ENCODE measurements around the gene AGFG1.
A peak's percentile ranks its signal among the peaks of the same experiment; 100 is the strongest.
"Not testable (repeated sequence)": the region's sequence is repeated elsewhere in the genome, so short reads cannot be mapped to it uniquely, and the experiment has no call there.

Gene AGFG1

DNA sequence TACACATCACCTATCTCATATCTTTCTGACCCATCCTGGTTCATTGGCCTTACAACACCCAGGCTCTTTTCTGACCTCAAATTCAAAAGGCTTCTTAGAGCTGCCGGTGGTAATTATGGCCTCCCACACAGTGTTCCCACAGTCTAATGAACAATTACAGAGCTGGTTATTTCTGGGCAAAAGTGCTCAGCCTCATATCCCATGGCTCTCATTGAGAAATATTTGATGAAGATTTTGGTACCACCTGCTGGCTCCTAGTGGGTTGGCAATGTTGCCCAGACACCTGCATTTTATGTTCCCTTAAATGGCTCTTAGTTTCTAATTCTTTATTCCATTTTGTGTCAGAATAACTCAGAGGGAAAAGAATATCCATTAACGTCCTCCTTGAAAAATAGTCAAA is 106.7 kb downstream of the AGFG1 start:
- TF ChIP-seq JUND (IDR thresholded peaks at IDR 0.05; ENCODE audit: low read depth) = no peak
- in situ Hi-C loops (cut with HindIII; ENCODE audit: low pct_unique_long_range_greater_than_20kb, low sequenced_read_pairs) = no loop called here
- peak in 1 of 2 experiments; percentile 2 for DNase-seq (ENCODE audit: low read depth in 1 of 2, low spot score in 1 of 2)

DNA sequence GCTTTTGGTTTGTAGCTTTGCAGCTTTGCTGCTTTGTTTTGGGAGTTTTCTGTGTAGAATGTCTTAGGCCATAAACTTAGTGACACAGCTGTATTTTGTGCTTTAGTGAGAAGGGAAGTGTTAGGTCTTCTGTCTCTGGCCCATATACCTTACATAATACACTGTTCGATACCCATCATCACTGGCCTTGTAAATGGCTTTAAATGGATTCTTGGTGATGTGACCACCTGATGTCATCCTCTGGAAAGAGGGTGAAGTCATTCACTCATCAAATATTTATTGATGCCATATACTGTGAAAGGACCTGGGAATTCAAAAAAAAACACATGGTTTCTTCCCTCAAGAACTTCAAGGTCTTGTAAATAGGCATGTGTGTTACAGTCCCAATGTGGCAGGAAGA is 107.8 kb downstream of the AGFG1 start:
- no peak for TF ChIP-seq JUND (IDR thresholded peaks at IDR 0.05; ENCODE audit: low read depth)
- in situ Hi-C loops (cut with HindIII; ENCODE audit: low pct_unique_long_range_greater_than_20kb, low sequenced_read_pairs) = no loop called here
- DNase-seq (ENCODE audit: low read depth in 1 of 2, low spot score in 1 of 2) = no peak

DNA sequence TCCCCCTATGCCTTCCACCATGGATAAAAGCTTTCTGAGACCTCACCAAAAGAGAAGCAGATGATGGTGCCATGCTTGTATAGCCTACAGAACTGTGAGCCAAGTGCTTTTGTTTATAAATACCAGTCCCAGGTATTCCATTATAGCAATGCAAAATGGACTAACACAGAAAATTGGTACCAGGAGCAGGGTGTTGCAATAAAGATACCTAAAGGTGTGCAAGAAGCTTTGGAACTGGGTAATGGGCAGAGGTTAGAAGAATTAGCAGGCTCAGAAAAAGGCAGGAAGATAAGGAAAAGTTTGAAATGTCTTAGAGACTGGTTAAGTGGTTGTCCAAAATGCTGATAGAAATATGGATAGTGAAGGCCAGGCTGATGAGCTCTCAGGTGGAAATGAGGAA is 110.4 kb downstream of the AGFG1 start:
- no peak for DNase-seq (ENCODE audit: low read depth in 1 of 2, low spot score in 1 of 2)
- no peak for TF ChIP-seq JUND (IDR thresholded peaks at IDR 0.05; ENCODE audit: low read depth)
- in situ Hi-C loops (cut with HindIII; ENCODE audit: low pct_unique_long_range_greater_than_20kb, low sequenced_read_pairs) = no loop called here

DNA sequence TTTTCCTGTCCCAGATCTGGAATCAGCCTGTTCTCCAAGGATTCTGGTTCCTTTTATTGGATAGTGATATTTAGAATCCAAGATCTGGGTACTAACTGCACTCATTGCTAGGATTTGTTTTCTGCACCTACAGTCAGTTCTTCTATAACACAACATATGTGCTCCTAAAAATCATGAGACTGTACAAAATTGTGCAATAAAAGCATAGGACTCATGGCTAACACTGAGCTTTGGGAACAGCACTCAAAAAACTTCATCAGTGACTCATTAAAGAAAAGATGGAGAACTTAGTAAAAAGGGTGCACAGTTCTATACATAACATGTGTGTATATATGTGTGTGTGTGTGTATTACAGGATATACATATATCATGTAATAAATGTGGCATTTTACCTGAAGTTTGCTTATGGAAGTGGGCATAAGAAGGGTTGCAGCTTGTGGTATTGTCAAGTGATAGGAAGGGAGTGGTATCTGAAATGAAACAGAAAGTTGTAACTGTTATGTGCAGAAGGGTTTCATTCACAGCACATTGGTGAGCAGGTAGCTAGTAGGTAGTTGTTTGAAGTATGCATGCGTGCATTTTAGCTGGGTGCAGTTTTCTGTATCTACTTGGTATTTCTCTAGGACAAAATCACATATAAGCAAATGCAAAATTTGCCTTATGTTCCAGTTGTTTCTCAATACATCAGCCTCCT is 120.9 kb downstream of the AGFG1 start:
- in situ Hi-C loops (cut with HindIII; ENCODE audit: low pct_unique_long_range_greater_than_20kb, low sequenced_read_pairs) = no loop called here
- DNase-seq (ENCODE audit: low read depth in 1 of 2, low spot score in 1 of 2) = no peak
- no peak for TF ChIP-seq JUND (IDR thresholded peaks at IDR 0.05; ENCODE audit: low read depth)

DNA sequence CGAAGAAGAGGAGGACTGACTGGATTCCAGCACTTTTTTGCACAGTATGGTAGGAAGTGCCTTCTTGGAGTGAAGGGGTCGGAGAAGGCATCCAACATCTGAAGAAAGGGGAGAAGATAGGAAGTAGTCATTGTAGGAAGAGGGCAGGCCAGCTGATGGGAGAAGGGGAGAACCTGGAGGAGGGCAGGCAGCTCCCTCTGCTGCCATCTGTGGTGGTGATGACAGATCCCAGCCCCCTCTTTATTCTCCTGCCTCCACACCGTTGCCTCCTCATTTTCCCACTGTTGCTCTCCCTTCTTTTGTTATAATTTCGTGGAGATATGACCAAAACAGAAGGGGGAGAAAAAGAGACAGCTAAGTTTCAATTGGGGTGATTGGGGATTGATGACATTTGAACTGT is 123.8 kb downstream of the AGFG1 start:
- no peak for DNase-seq (ENCODE audit: low read depth in 1 of 2, low spot score in 1 of 2)
- in situ Hi-C loops (cut with HindIII; ENCODE audit: low pct_unique_long_range_greater_than_20kb, low sequenced_read_pairs) = no loop called here
- TF ChIP-seq JUND (IDR thresholded peaks at IDR 0.05; ENCODE audit: low read depth) = no peak

DNA sequence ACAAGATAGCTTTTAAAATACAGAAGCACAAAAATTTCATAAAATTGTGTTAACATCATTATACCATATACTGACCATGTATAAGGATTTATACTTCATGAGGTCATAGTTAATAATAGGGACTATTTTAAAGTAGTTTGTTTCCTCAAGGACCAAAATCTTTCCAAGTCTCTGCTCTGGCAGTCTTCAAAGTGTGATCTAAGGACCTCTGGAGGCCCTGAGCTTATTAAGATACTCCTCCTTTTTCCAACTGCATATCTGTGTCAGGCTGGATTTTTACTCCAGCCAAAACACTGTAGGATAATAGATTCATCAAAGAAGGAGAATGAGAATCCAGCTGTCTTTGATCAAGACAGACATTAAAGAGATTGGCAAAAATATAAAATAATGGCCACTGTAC is 125.1 kb downstream of the AGFG1 start:
- DNase-seq (ENCODE audit: low read depth in 1 of 2, low spot score in 1 of 2) = no peak
- no peak for TF ChIP-seq JUND (IDR thresholded peaks at IDR 0.05; ENCODE audit: low read depth)
- in situ Hi-C loops (cut with HindIII; ENCODE audit: low pct_unique_long_range_greater_than_20kb, low sequenced_read_pairs) = no loop called here

DNA sequence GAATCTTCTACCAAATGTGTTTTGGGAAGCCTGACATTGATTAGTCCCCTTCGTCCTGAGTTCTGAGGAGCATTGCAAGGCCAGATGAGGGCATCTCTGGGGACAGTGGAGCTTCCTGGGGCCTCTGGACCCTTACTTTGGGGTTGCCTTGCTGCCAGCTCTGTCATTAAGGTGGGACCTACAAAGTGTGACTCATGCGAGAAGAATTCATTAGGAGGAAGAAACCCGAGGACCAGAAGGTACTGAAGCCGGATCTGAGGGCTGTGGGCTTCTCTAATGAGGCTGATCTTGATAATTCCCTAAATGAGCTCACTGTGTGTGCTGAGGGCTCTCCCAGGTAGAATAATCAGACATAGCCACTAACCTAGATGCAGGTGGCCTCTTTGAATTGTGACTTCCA is 126.0 kb downstream of the AGFG1 start:
- no peak for DNase-seq (ENCODE audit: low read depth in 1 of 2, low spot score in 1 of 2)
- in situ Hi-C loops (cut with HindIII; ENCODE audit: low pct_unique_long_range_greater_than_20kb, low sequenced_read_pairs) = no loop called here
- no peak for TF ChIP-seq JUND (IDR thresholded peaks at IDR 0.05; ENCODE audit: low read depth)

DNA sequence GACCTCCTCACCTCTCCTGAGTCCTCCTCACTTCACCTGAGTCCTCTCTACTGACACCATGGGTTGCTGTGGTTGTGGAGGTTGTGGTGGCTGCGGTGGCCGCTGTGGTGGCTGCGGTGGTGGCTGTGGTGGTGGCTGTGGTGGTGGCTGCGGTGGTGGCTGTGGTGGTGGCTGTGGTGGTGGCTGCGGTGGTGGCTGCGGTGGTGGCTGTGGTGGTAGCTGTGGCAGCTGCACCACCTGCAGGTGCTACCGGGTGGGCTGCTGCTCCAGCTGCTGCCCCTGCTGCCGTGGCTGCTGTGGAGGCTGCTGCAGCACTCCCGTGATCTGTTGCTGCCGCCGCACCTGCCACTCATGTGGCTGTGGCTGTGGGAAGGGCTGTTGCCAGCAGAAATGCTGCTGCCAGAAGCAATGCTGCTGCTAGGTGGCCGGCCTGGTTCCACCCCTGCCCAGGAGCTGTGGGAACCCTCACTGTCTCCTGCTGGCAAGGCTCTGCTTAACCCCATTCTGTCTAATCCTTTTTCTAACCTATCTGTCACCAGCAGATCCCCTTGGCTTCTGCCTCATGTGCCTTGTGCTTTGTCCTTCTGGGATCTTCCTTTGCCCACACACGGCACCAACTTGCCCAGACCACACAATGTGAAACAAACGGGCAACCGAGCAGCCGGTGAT is 127.0 kb downstream of the AGFG1 start, which contains the start of gene SCYGR2:
Gene SCYGR2 (plus strand): TSS at position 59 of the 669 bp plus-strand sequence. CDS start 0 bp downstream, at position 59.
- in situ Hi-C loops (cut with HindIII; ENCODE audit: low pct_unique_long_range_greater_than_20kb, low sequenced_read_pairs) = not testable (repeated sequence)

DNA sequence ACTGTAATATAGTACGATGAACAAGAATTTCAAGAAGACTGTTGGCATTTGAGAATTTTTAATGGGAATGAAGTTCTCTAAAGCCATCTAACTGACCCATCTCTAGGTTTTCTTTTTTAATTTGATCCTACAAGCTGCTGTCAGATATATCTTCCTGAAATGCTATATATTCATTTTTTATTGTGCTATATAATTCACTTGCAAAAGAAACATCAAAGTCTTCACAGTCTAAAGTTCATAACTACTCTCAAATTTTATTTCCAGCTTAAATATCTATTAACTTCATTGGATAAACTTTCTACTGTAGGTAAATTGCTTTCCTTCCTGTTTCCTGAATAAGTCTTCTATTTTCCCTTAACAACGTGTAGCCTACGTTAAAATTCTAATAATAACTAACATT is 130.4 kb downstream of the AGFG1 start:
- in situ Hi-C loops (cut with HindIII; ENCODE audit: low pct_unique_long_range_greater_than_20kb, low sequenced_read_pairs) = no loop called here
- TF ChIP-seq JUND (IDR thresholded peaks at IDR 0.05; ENCODE audit: low read depth) = no peak
- DNase-seq (ENCODE audit: low read depth in 1 of 2, low spot score in 1 of 2) = no peak

More for the DNA sequence above, 127.0 kb downstream of the AGFG1 start, which contains the start of gene SCYGR2:
- DNase-seq (ENCODE audit: low read depth in 1 of 2, low spot score in 1 of 2) = not testable (repeated sequence)

DNA sequence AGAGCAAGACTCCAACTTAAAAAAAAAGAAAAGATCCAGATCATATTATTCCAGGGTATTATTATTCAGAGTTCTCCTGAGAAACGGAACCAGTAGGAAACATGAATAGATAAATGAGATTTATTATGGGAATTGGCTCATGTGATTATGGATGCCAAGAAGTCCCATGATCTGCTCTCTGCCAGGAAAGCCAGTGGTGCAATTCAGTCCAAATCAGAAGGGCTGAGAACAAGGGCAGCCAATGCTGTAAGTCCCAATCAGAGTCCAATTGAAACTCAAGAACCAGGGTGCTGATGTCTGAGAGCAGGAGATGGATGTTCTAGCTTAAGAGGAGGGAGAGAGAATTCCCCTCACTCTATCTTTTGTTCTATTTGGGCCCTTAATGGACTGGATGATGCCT is 134.5 kb downstream of the AGFG1 start:
- no peak for DNase-seq (ENCODE audit: low read depth in 1 of 2, low spot score in 1 of 2)
- TF ChIP-seq JUND (IDR thresholded peaks at IDR 0.05; ENCODE audit: low read depth) = no peak
- in situ Hi-C loops (cut with HindIII; ENCODE audit: low pct_unique_long_range_greater_than_20kb, low sequenced_read_pairs) = no loop called here

DNA sequence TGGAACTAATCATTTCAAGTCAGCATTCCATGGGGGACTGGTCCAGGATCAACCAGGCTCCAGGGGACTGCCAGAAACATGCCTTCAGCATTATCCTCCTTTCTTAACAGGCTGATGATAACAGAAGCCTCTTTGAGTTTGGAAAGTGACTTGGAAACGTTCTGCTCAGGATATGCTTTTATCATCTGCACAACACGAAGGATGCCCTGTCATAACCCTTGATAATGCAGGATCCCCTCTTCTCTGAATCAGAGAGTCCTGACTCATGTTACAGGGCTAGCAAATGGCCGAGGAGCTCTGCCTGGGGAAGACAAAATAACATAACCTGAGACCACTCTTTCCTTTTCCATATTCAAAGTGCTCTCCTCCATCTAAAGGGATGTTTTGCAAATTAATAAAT is 136.0 kb downstream of the AGFG1 start:
- in situ Hi-C loops (cut with HindIII; ENCODE audit: low pct_unique_long_range_greater_than_20kb, low sequenced_read_pairs) = no loop called here
- no peak for TF ChIP-seq JUND (IDR thresholded peaks at IDR 0.05; ENCODE audit: low read depth)
- DNase-seq (ENCODE audit: low read depth in 1 of 2, low spot score in 1 of 2) = no peak

DNA sequence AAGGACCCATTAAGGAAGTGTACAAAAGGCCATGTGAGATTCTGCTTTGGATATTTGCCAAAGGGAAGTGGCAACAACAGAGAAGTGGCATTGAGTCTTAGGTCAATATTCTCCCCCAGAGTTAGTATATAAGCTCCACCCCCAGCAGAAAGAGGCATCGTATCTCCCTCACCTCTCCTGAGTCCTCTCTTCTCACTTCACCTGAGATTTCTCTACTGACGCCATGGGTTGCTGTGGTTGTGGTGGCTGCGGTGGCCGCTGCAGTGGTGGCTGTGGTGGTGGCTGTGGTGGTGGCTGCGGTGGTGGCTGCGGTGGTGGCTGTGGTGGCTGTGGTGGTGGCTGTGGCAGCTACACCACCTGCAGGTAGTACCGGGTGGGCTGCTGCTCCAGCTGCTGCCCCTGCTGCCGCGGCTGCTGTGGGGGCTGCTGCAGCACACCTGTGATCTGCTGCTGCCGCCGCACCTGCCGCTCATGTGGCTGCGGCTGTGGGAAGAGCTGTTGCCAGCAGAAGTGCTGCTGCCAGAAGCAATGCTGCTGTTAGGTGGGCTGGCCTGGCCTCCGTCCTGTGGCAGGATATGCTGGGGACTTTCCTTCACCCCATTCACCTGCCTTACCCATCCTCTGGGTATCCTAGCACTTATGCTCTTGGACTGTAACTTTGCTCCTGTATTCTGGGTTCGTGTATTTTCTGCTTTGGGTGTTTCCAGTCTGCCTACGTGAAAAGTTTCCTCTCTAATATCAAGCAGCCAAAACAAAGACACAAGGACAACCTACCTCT is 136.8 kb downstream of the AGFG1 start:
- no peak for TF ChIP-seq JUND (IDR thresholded peaks at IDR 0.05; ENCODE audit: low read depth)
- in situ Hi-C loops (cut with HindIII; ENCODE audit: low pct_unique_long_range_greater_than_20kb, low sequenced_read_pairs) = no loop called here
- DNase-seq (ENCODE audit: low read depth in 1 of 2, low spot score in 1 of 2) = no peak

DNA sequence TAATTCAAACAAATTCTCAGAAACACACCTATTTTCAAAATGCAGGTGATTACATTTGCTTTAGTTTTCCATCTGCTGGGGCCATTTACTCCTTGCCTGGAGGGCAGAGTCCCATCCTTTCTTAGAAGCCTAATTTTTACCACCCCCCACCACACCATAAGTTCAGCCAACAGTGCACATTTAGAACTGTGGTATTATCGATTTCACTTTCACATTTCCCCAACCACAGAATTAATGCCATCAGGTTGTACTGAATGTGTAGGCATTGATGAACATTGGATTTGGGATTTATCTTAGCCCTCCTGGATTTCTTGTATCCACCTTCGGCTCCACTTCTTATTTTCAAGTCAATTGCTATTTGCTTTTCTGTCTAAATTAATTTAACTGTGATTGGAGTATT is 138.2 kb downstream of the AGFG1 start:
- in situ Hi-C loops (cut with HindIII; ENCODE audit: low pct_unique_long_range_greater_than_20kb, low sequenced_read_pairs) = no loop called here
- DNase-seq (ENCODE audit: low read depth in 1 of 2, low spot score in 1 of 2) = no peak
- TF ChIP-seq JUND (IDR thresholded peaks at IDR 0.05; ENCODE audit: low read depth) = no peak

Measured in T47D (cell line).